ENCODE measurements around the gene GIT2.
"Not testable (repeated sequence)": the region's sequence is repeated elsewhere in the genome, so short reads cannot be mapped to it uniquely, and the experiment has no call there.

GIT2 gene

GRCh38 chr12:109916045-109916444, 80.1 kb downstream of the GIT2 start:
- no peak for DNase-seq

GRCh38 chr12:109915171-109916040, 80.8 kb downstream of the GIT2 start:
- DNase-seq: no peak

- no peak for DNase-seq
These were observed 81.7 kb downstream of the GIT2 start for GRCh38 chr12:109914461-109914860.

GRCh38 chr12:109912855-109913321, 83.3 kb downstream of the GIT2 start:
- no peak for DNase-seq

- no peak for DNase-seq
These were observed 85.2 kb downstream of the GIT2 start for GRCh38 chr12:109910969-109911348.

- DNase-seq: no peak
These were observed 85.8 kb downstream of the GIT2 start for GRCh38 chr12:109910254-109910968.

- DNase-seq: no peak
These were observed 90.9 kb downstream of the GIT2 start for GRCh38 chr12:109905301-109905700.

GRCh38 chr12:109902891-109903418, 93.2 kb downstream of the GIT2 start:
- no peak for DNase-seq

GRCh38 chr12:109900752-109901580, 95.2 kb downstream of the GIT2 start:
- DNase-seq: no peak

GRCh38 chr12:109899783-109900751, 96.1 kb downstream of the GIT2 start, which contains the start of gene TCHP:
TCHP (plus strand) TSS chr12:109900274; CDS start chr12:109903027, 2,753 bp downstream.
- peak; percentile 90 for DNase-seq

- DNase-seq: not testable (repeated sequence)
These were observed 96.8 kb downstream of the GIT2 start for GRCh38 chr12:109899345-109899744.

GRCh38 chr12:109897029-109897428, 99.1 kb downstream of the GIT2 start:
- DNase-seq: no peak

GRCh38 chr12:109896188-109896587, 100.0 kb downstream of the GIT2 start:
- DNase-seq: no peak

- no peak for DNase-seq
These were observed 101.2 kb downstream of the GIT2 start for GRCh38 chr12:109894939-109895338.

GRCh38 chr12:109893261-109893995, 102.7 kb downstream of the GIT2 start:
- DNase-seq: no peak

GRCh38 chr12:109892748-109893147, 103.4 kb downstream of the GIT2 start:
- DNase-seq: no peak

GRCh38 chr12:109892165-109892715, 103.9 kb downstream of the GIT2 start:
- no peak for DNase-seq

- DNase-seq: not testable (repeated sequence)
These were observed 104.4 kb downstream of the GIT2 start for GRCh38 chr12:109891731-109892130.

GRCh38 chr12:109890620-109891170, 105.5 kb downstream of the GIT2 start:
- no peak for DNase-seq

Measured in NCI-H2107 (cell line).